LNCaP clone FGC (cell line): ENCODE measurements around the gene ENTPD2.

Experiments
- DNase-seq: peaks from one replicate; pipeline ENCODE4 v3.0.0-alpha.2; 2011; ENCODE audit warnings: low read depth
- H3K4me3 ChIP-seq: 2 replicates; pipeline ENCODE4 v1.5.1; 2011; ENCODE audit warnings: mild to moderate bottlenecking, low read depth, low read length, control low read depth
- CTCF ChIP-seq: IDR thresholded peaks from 2 replicates; pipeline ENCODE4 v1.5.1; 2012; ENCODE audit warnings: mild to moderate bottlenecking; ENCODE audit not compliant: control insufficient read depth, insufficient read depth; ENCODE audit errors: extremely low read depth

ENTPD2 gene

DNA sequence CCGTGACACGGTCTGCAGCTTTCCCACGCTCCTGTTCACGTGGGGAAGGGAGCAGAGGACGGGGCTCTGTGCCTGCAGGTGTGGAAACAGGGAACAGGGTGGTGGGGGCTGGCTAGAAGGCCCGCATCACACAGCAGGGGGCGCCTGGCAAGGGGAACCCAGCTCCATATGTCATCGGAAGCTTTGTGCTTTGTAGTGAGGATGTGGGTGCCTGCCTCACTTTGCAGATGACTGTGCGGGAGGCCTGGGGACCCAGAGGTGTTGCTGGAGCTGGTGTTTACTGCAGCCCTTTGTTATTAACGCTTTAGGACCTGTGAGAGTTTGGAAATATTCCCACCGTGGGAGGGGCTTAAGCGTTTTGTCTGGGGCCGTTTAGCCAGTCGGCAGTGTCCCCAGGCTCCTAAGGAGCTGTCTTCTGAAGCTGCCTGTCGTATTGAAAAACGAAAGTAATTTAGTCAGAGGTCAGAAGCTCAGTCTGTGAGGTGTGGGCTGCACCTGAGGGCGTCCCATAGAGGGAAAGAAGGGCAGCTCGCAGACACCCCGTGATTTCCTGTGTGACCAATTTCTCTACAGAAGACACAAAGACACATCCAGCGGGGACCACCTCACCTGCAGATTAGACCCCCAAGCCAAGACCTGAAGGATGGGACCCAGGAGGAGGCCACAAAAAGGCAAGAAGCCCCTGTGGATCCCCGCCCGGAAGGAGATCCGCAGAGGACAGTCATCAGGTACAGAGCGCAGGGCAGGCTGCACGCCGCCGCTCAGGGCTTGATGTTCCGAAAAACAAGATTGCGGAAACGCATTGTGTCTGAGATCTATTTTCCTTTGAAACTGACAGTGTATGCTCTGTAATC is 42.0 kb upstream of the ENTPD2 start:
- H3K4me3 ChIP-seq = no peak overlapping the region
- no peak for DNase-seq
- no peak for TF ChIP-seq CTCF

GRCh38 chr9:137089232-137089947 is 35.5 kb upstream of the ENTPD2 start:
- TF ChIP-seq CTCF = no peak
- no peak for DNase-seq
- no peak overlapping the region for H3K4me3 ChIP-seq

DNA sequence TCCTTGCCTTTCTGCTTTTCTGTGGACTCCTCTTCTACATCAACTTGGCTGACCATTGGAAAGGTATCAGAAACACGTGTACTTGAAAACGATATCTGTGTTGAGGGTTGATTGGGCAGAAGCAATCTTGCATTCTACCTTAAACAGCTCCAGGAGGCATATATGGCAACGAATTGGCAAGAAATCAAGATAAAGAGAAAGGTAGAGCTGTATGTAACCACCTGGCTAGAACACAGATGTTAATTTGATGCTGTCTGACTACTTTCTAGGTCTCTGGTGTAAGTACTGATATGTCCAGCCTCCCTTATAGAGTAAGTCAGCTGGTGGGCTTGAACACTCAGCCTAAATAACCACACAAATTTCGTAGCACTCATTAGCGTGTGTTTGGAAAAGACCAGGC is 34.3 kb upstream of the ENTPD2 start:
- DNase-seq = peak; percentile 80
- TF ChIP-seq CTCF = no peak
- H3K4me3 ChIP-seq = peak overlapping the region; percentile 86

- no peak for DNase-seq
- peak overlapping the region; percentile 86 for H3K4me3 ChIP-seq
- no peak for TF ChIP-seq CTCF
These were observed 33.6 kb upstream of the ENTPD2 start for GRCh38 chr9:137087409-137087925.

GRCh38 chr9:137086531-137087408 is 32.9 kb upstream of the ENTPD2 start, which contains the start of gene MAN1B1:
MAN1B1 (plus strand) TSS chr9:137086985; CDS start chr9:137087000, 15 bp downstream.
- no peak for TF ChIP-seq CTCF
- peak within 1 kb of the TSS; percentile 86 for H3K4me3 ChIP-seq
- peak; percentile 97 for DNase-seq

DNA sequence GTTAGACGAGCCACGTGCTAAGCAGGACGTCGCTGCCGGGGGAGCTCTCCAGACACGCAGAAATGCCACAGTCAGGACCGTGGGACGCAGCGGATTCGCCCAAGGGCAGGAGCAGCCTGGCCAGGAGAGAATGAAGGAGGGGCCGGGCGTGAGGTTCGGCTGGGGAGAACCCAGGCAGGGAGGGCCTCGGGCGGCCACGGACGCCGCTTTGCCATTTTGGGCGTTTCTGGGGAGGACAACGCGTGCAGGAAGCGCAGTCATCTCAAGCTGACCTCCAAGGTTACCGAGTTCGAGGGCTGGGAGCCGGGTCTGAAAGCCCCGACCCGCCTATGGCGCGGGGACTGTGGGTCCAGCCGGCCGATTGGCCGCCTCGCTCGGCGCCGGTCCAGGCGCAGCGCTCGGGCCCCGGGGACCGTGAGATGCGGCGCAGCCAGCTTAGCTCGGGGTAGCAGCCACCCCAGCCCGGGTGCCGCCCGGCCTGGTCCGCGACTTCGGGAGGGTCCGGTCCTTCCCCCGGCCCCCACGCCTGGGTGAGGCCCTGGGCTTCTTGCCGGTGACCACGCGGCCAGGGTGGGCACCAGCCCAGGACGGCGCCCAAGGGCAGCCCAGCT is 32.2 kb upstream of the ENTPD2 start:
- H3K4me3 ChIP-seq = peak overlapping the region; percentile 86
- DNase-seq = no peak
- TF ChIP-seq CTCF = no peak
